Epithelial cell of prostate (primary cell): ENCODE results near the gene NPTXR.
A peak's percentile ranks its signal among the peaks of the same experiment; 100 is the strongest.

ENCODE experiments used
- DNase-seq: peaks from one replicate; pipeline ENCODE4 v3.0.0-alpha.2; 2011; ENCODE audit warnings: low read depth, low spot score
- H3K27ac ChIP-seq: fragments of 450-650 bp; 2 replicates; pipeline ENCODE4 v1.5.1; 2017; ENCODE audit warnings: mild to moderate bottlenecking

NPTXR gene

DNA sequence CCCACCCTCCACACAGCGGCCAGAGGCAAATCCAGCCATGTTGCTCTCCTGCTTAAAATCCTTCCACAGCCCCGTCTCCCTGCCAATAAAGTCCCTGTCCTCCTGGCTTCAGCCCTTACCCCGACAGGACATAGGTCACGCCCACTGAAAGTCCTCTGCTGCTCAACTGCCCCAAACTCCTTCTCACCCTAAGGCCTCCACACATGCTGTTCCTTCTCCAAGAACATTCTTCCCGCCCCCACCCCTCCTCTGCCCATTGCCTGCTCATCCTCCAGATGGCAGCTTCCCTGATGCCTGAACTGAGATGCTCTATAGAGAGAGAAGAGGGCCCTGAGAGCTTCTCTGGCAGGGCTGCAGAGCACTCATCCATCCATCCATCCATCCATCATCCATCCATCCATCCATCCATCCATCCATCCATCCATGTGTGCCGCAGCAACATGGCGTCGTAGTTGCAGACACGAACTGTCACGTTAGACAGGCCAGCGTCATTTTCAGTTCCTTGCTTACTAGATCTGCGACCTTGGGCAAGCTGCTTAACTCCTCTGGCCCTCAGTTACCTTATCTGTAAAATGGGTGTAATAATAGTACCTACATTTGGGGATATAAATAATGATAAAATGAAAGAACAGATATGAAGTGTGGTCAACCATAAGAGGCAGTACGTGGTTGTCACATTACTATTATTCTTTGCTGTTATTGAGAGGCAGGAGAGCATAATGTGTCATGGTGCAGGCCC, 9.4 kb downstream of the NPTXR start:
- H3K27ac ChIP-seq = no peak overlapping the region
- DNase-seq = no peak

DNA sequence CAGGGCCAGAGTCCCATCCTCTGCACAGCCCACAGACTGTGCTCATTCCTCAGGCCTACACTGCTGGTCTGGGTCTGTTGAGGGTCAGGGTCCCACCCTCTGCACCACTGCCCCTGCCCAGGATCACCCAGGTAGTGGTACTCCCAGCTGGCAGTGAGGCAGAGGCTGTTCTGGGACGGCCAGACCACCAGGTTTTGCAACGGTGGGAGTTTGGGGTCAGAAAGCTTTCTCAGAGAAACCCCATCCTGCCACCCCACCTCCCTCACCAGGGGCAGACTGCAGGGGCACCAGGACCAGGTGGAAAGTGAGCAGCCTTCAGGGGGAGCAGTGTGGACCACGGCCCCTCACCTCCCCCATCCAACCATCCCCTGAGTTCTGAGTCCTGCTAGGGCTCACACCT, 10.8 kb downstream of the NPTXR start:
- DNase-seq = no peak
- no peak overlapping the region for H3K27ac ChIP-seq

DNA sequence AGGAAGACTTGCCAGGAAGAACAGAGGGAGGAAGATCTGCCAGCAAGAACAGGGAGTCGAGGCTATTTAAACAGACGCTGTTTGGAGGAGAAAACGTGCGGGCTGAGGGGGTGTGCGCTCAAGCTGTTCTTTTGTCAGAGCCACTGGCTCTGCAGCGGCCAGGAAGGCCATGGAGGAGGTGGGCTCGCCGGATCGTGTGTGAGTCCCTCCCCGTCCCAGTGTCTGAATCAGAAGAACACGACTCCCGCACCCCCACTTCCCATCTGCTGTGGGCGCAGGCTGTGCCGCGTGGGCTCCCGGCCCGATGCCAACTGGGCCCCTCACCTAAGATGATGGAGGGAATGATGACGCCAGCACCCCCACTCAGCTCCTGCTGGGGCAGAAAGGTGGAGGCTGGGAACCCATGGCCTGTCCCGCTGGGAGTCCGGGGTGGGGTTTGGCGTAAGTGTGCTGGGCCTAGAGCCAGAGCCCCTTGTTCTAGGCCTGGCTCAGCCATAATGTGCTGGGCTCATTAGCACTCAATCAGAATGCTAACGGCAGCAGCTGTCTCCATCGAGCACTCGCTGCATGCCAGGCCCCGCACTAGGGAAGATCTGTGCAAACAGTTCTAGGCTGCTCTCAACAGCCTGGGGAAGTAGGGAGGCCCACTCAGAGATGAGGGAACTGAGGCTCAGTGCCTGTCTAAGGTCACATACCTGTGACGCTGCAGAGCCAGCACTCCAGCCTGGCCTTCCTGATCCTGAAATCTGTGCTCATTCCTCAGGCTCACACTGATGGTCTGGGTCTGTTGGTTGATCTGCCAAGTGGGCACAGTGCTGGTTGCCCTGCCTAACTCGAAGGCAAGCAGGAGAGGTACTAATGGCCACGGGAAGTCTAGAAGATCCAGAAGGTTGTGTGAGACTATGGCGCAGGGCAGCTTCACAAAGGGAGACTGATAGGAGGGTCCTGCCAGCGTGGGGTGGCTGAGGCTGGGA, 11.5 kb downstream of the NPTXR start:
- H3K27ac ChIP-seq = no peak overlapping the region
- no peak for DNase-seq

DNA sequence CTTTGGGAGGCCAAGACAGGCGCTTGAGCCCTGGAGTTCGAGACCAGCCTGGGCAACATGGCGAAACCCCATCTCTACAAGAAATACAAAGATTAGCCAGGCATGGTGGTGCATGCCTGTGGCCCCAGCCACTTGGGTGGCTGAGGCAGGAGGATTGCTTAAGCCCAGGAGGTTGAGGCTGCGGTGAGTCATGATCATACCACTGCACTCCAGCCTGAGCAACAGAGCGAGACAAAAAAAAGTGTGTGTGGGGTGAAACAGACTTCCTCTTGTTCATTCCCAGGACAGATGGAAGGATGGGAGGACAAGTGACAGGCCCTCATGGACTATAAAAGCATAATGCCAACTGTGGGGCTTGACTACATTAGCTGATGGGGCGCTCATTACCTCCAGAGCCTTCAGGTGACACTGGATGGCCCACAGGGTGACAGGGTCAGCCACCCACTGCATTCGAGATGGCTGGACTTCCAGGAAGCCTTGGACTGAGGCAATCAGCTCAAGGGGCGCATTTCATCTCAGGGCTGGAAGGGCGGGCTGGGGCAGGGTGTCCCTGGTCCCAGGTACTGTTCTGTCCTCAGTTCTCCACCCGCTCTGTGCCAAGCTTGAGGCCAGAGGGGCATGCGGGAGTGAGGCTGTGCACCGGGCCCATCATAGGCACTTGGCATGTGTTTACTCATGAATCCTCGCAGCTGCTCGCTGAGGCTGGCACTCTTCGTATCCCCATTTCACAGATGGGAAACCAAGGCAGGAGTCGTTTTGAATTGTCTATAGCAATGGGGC, 12.5 kb downstream of the NPTXR start:
- no peak overlapping the region for H3K27ac ChIP-seq
- DNase-seq = peak; percentile 34

DNA sequence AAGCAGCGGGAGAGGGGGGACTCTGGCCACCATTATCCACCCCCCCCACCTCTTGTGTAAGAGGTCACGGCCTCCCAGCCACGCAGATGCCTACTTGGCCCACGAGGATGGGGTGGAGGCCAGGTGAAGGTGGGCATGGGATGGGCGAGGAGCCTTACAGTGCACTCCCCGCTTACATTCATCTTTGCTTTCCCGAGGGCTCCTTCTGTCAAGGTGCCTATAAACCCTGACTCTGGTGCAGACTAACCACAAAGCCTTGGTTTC, 13.1 kb downstream of the NPTXR start:
- DNase-seq = no peak
- H3K27ac ChIP-seq = no peak overlapping the region

DNA sequence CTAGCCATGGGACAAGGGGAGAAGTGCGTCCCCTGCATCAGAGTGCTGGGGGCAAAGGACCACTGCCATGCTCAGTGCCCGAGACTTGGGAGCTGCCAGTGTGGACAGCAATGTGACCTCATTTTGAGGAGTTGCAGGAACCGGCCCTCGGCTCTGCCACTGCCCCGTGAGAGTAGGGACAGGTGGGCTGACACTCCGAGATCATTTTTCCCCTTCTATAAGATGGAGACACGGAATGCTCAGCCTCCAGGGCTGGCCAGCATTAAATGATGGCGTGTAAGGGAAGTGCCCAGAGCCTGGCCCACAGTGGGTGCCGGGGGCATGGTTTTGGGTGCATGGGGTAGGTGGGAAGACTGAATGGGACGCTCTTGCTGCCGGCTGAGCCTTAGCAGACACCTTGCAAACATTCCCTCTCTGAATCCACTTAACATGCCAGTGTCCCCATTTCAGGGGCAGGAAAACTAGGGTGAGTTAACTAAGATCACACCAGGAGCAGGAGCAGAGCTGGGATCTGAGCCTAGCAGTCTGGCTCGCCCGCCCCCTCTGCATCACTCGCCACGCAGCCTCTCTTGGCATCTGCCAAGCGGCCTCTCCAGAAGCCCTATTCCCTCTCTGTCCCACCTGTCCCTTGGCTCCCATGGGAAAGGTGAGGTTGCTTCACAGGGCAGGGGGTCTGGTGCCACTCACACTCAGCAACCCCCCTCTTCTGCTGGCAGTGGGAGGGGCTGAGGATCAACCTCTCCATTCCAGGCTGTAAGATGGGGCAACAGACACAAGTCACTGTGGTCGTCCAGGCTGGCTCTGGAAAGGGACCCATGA, 13.6 kb downstream of the NPTXR start:
- DNase-seq = no peak
- H3K27ac ChIP-seq = no peak overlapping the region

DNA sequence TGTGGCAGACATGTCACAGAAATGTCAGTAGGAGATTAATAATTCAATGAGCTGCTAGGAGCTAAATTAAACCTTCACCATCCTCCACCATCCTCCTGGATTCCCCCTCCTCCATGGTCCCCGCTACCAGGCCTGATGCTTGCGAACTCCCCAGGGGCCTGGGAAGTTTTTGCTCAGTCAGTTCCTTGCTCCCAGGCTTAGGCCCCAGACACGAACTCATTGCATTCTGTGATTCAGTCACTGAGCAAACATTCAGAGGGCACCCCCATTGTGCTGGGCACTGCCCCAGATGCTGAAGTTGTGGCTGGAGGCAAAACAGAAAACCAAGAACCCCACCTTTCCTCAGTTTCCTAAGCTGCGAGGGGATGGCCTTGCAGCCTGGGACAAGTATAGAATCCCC, 14.3 kb downstream of the NPTXR start:
- H3K27ac ChIP-seq = no peak overlapping the region
- DNase-seq = no peak

DNA sequence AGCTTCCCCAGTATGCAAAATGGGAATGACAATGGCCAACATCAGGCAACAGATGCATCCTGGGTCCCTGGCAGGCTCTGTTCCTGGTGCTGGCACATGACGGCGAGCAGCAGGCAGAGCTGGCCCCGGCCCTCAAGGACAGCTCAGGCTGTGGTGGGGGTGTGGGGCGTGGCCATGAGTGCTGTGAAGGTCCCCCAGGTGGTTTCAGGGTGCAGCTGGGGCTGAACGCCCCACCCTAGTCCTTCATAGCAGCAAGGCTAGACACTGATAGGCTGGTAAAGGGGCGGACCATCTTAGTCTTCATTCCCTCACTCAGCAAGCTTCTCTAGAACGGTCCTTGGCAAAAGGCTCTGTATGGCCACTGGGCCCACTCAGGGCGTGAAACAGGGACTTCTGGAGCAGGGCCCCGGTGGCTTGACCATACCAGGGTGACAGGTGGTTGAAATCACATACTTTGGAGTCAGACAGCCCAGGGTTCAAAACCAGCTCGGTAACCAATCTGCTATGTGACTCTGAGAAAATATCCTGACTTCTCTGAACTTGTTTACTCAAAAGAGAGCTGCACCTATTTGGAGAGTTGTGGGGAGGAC, 15.1 kb downstream of the NPTXR start:
- H3K27ac ChIP-seq = no peak overlapping the region
- no peak for DNase-seq

DNA sequence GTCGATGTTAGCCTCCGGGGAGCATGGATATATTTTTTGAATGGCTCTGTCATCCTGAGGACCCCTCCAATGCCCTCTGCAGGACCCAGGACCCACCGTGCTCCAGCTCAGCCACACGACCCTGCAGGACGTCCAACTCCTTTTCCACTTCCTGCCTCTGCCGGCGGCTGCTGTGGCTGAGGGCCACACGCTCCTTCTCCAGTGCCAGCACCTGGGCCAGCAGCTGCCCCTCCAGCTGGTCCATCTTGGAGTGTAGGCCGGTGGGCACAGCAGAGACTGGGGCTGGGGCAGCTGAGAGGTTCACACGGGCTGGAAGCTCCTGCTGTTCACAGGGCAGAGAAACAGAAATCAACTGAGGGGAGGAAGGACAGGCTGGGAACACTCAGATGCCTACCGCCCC, 15.6 kb downstream of the NPTXR start:
- no peak for DNase-seq
- no peak overlapping the region for H3K27ac ChIP-seq

DNA sequence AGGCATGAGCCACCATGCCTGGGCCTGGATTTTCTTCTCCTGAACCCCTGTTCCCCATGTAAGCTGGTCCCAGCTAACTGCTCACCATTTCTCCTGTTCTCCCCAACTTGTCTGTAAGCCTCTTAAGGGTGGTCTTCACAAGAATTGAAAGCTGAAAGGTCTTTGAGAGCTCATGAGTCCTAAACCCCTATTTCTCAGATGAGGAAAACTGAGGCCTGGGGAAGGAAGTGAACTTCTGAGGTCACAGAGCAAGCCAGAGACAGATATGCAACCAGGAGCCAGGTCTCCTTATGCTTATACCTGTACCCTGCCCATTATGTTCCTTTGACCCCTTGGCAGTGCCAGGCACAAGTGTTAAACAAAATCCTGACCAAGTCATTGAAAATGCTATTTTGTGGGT, 16.3 kb downstream of the NPTXR start:
- H3K27ac ChIP-seq = no peak overlapping the region
- DNase-seq = no peak

DNA sequence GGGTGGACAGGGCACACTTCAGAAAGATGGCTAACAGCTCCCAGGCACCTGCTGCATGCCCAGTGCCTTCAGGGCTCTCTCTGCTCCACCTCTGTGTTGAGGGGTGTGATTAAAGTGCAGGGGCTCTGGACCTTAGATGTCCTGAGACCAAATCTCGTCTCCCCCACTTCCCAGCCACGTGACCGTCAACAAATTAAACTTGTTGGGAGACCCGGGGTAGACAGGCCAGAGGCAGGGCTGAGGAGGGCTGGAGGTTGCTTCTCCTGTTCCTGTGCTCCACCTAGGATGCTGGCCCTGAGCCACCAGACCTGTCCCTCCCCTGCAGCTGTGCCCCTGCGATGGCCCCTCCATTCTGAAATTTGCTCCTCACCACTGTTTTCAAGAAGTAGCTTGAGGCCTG, 17.0 kb downstream of the NPTXR start:
- no peak for DNase-seq
- no peak overlapping the region for H3K27ac ChIP-seq

DNA sequence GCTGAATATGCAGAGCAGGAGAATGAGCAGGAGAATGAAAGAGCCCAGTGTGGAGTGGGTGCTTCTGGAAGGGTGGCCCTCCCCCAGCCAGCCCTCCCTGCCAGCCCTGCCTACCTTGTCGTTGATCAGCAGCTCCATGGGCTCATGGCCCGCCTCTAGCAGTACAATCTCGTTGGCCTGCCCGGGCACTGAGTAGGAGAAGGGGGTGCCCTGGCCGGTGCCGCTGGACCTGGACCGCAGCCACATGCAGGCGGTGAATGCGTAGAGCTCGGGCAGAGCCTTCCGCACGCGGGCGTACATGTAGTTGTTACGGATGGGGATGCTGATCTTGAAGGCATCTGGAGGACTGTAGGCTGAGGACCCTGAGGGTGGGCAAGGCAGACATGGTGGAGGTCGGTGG, 17.4 kb downstream of the NPTXR start:
- no peak for DNase-seq

DNA sequence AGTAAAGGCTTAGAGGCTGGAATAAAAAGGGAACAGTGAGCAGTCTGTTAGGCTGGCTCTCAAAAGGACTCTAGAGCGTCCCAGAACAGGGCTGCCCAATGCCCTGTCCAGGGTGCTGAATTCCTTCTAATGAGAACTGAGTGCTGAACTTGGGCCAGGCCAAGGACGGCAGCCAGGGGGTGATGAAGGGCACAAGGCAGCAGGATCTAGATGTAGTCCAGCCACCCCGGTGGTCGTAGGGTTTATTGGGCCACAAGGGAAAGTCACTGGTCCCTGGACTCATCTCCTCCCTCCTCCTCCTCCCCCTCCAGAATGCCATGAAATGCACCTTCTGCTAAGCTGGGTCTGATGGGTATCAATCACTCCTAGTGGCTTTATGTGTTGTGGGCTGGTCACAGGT, 19.2 kb downstream of the NPTXR start:
- H3K27ac ChIP-seq = no peak overlapping the region
- no peak for DNase-seq

More for the DNA sequence above, 17.4 kb downstream of the NPTXR start:
- no peak overlapping the region for H3K27ac ChIP-seq

DNA sequence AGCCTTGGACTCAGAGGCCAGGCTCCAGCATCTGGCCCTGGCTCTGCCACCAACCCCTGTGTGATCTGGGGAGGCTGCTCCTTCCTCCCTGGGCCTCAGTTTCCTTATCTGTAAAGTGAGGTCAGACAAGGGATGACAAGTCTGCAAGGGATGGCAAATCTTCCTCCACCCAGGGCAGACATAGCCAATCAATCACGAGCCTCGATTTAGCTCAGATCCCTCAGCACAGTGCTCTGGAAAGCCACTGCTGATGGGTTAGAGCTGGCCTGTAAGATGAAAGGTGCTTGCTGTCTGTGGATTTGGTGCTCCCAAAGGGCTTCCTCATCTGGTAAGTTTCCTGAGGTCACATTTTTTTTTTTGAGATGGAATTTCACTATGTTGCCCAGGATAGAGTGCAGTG, 20.2 kb downstream of the NPTXR start:
- no peak overlapping the region for H3K27ac ChIP-seq
- no peak for DNase-seq

DNA sequence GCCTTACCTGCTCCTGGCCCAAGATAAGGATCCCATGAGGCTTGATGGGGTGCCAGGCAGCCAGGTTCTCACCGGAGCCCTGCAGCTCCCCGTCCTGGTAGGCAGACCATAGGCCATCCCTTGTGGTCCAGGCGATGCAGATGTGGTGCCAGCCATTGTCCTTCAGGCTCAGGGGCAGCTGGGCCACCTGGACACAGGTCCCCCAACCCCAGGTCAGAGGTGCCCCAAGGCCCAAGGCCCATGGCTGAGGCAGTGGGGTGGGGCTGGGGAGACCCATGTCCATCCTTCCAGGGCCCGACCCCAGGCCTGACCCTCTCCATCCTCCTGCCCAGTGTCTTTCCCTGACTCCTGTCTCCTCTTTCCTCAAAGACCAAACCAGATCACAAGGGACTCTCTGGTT, 20.8 kb downstream of the NPTXR start:
- no peak overlapping the region for H3K27ac ChIP-seq
- DNase-seq = no peak

DNA sequence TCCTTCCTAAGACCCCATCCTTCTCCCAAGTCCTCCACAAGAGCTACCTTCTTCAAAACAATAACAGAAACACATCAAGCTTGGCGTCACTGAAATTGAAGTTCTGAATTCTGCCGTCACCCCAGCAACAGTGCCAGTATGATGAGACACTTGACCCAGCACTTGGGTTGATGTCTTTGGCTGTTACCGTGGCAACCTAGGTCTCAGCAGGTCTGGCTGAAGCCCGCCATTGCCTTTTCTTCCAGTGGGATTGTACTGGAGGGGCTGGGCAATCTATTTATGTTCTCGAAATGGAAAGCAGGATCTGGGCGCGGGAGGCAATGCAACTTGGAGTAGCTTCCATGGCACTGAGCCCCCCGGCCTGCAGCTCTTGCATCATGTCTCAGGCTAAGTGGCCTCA, 23.8 kb downstream of the NPTXR start:
- no peak for DNase-seq
- H3K27ac ChIP-seq = no peak overlapping the region

DNA sequence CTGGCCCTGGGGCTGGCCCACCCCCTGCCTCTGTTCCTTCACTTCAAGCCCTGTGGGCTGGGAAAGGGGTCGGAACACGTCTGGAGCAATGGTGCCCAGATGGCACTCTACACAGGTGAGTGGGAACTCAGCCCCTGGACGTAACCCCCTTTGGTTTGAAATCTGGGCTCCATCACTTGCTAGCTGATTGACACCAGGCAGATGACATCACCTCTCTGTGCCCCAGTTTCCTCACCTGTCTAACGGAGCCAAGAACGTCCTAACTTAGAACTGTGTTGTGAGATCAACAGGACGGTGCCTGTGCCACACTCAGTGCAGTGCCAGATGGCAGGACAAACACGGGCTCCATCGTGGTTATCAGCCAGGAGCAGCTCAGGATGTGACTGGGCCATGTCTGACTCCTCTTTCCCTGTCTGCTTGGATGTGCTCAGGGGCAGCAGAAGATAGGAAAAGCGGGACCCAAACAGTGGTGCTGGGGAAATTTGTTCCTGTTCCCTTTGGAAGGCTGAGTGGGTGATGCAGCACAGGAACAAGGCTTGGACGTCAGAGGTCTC, 24.4 kb downstream of the NPTXR start:
- H3K27ac ChIP-seq = no peak overlapping the region
- no peak for DNase-seq

DNA sequence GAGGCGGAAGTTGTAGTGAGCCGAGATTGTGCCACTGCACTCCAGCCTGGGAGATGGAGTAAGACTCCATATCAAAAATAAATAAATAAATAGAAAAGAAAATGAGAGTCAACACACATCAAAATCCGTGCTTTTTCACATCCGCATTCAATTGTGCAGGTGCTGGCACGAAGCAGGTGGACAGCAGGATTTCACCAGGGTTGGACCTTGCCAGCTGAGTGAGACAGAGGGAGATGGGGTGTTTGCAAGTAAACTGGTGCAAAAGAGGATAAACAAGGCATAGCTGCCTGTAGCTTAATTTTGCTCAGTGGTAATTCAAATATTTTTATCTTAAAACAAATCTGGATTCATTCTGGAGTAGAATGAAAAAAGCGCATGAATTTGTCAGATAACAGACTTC, 26.6 kb downstream of the NPTXR start:
- no peak overlapping the region for H3K27ac ChIP-seq
- no peak for DNase-seq

DNA sequence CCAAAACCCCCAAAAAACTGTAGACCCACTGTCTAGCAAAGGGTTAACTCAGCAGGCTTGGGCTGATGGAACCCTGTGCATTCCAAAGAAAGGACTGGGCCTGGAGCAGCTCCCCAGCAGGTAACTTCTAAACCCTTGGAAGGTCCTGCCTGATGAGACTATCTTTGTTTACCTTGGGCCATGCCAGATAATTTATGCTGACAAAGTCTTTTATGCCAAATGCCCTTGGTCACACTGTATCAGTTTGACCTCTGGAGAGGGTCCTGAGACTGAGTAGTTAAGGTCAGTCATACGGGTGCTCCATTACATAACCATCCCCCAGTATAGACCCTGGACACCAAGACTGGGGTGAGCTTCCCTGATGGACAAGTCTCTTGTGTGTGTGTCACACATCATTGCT, 28.0 kb downstream of the NPTXR start:
- no peak overlapping the region for H3K27ac ChIP-seq
- no peak for DNase-seq

DNA sequence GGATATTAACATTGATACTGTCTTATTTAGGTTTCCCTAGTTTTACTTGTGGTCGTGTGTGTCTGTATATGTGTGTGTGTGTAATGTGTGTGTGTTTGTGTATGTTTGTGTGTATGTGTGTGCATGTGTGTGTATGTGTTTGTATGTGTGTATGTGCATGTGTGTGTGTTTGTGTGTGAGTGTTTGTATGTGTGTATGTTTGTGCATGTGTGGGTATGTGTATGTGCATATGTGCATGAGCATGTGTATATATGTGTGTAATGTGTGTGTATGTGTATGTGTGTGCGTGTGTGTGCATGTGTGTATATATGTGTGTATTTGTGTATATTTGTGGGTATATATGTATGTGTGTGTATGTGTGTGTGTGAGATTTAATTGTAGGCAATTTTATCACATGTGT, 32.6 kb downstream of the NPTXR start:
- H3K27ac ChIP-seq = no peak overlapping the region
- no peak for DNase-seq
